HG03095 (cell line): Measurements from ENCODE around the gene HORMAD2.

ENCODE experiments used
- ATAC-seq: cut with Tn5 transposase; IDR thresholded peaks from one replicate; pipeline ENCODE4 v1.9.1; 2021; ENCODE audit warnings: moderate library complexity; ENCODE audit not compliant: unreplicated experiment

The HORMAD2 gene, protein sequence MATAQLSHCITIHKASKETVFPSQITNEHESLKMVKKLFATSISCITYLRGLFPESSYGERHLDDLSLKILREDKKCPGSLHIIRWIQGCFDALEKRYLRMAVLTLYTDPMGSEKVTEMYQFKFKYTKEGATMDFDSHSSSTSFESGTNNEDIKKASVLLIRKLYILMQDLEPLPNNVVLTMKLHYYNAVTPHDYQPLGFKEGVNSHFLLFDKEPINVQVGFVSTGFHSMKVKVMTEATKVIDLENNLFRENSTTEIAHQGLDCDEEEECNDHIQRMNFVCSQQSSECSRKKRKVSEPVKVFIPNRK

DNA sequence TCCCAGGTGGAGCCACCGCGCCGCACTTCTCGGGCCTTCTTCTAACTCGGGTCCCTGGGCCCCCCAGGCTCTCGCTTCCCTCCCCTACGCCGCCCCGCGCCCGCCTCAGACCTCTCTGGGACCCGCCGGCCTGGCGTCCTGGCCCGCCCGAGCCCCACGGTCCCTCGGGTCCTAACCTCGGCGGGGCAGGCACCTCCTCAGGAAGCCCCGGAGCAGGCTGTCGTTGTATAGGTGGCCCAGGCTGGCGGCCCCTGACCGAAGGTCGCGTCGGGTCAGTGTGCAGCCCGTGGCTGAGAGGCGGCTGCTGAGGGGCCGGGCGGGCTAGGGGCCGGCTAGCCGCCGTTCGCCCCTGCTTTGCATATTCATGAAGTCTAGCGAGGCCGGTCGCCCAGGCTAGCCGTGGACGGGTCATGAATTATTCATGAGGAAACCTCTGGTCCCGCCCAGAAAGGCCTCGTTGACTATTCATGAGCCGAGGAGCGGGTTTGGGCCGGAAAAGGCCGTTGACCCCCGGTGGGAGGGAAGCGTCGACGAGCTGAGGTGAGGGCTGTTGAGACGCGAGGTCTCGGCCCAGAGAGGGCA, at the start of gene HORMAD2:
Gene HORMAD2, plus strand, starts transcription at position 513 of the 582 bp plus-strand sequence. CDS start 13,489 bp downstream, outside the sequence.
- no peak for ATAC-seq

DNA sequence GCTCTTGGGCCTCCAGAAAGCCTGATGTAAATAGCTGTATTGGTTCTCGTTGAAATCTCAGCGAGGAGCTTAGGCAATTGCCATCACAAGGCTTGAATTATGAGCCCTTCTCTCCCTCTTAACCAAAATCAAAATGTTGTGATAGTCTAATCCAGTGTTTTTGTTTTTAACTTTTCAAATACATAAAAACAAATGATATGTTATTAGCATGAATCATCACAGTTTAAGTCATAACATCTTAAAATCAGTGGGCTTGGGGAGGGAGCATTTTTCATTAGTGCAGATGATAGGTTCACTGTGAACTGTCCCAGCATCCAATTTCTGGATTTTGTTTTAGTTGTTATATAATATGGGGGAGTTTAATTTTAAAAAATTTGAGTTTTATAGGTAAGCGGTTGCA, 48.9 kb upstream of the HORMAD2 start:
- ATAC-seq = no peak

DNA sequence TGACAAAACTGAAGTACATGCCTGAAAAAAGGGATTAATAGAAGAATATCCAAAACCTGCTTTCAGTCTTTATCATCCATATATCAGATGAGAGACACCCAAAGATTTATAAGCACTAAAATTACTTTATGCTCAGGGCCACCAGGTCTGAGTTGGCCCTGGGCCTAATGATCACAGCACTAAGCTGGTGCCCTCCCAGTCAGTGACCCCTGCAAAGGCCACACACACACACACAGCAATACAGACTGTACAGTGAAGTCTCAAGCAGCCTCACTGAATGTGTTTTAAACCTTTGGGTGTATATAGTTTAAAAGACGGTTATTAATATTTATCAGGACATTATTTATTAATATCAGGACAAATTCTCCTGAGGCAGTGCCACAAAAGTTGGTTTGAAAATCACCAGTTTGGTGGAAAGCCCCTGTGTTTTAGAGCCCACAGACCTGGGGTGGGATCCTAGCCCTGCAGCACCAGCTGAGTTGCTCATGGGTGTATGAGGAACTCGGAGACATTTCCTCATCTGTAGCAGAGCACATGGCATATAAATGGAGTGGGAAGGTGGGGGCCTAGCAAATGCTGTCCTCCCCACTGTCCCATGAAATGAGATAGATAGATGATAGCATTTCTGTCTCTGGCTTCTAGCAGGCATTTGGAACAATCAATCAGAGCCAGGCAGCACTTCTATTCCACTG, 48.4 kb upstream of the HORMAD2 start:
- no peak for ATAC-seq

DNA sequence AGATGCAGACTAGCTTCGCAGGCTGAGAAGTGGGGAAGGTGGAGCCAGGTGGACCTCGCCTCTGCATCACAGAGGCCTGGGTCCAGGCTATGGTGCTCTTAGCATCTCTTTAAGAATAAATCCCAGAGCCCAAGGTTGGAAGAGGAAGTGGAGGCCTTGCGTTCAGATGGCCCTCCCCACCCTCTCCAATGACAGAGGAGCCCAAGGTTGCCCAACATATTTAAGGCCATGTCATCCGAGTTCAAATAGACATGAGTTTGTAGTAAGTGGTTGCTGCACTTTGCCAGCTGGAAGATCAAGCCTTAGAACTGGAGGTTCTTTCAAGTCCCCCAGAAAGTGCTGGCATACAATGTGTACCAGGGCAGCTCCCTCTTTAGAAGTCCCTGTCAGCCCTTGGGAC, 47.1 kb upstream of the HORMAD2 start:
- ATAC-seq = no peak

DNA sequence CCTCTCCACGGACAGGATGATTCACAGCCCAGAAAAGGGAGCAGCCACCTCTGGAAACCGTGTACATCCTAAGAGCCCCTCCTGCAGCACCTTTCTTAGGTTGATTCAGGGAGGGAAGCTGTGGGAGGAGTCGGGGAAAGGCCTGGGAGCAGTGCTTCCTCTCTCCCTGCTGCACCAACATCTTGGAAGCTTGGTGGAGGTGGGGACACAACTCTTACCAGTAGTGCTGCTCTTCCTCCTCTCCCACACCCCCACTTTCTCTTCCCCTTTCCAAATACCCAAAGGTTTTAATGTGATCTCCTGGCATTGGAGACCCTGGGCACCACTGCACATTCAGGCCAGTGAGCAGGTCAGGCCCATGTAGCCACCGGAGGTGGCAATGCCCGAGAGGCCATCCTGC, 46.4 kb upstream of the HORMAD2 start:
- ATAC-seq = no peak

DNA sequence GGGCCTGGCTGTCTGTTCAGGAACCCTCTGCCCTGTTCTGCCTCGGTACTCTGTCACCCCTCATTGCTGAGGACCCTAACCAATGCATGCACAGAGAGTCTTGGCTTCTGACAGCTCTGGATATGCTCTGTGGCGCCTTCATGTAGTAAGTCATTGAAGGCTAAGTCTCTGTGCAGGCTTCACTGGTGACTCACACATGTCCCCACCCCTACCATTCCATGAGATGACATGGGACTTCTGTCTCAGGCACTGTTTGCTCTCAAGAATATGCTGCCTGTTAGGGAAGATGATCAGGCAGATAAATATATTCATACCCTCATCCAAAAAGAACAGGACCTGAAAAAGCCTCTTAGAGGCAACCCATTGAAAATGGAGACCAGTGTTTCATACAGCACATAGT, 43.6 kb upstream of the HORMAD2 start:
- ATAC-seq = no peak

DNA sequence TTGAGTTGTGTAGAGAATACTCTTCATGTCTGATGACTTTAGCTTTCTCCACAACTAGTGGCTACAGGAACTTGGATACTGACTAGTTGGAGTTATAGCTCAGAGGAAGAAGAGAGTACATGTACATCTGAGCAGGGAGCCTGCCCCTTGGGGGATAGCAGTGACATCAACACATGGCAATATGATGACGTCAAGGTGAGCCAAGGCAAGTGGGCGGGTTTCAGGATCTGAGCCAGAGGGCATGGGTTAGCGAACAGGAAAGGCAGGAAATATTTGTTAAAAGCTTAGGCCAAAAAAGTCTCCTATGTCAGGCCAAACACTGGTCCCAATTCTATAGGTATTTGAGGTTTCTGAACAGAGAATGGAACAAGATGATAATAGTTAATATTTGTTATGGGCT, 42.0 kb upstream of the HORMAD2 start:
- no peak for ATAC-seq

DNA sequence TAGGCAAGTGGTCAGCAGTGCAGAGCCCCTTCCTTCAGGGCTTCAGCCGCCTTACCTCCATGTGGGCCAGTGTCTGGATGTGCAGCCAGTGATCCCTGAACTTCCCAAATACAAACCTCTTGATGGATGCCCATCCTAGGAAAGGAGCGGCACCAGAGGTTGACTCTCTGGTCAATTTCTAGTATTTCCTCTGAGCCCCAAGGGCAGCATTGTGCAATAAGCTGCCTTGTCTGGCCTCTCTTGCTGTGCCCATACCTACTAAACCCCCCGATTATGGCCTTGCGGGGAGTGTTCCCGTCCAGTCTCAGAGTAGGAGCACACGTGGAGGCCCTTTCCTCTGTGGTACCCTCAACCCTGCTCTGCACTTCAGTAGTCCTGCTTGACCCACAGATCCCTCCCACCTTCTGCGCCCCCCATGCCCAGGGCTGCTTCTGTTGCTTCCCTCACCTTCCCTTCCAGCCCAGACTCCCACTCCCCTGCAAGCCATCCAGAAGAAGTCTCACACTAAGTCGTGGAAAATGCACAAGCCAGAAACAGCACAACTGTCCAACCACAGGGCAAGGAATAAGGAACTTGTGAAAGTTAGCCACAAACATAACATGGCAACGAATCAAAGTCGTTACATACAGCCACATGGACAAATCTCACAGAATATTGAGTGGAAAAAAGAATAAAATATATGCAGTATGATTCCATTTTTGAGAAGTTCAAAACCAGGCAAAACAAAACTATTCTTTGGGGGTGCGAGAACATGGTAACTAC, 39.6 kb upstream of the HORMAD2 start:
- no peak for ATAC-seq

DNA sequence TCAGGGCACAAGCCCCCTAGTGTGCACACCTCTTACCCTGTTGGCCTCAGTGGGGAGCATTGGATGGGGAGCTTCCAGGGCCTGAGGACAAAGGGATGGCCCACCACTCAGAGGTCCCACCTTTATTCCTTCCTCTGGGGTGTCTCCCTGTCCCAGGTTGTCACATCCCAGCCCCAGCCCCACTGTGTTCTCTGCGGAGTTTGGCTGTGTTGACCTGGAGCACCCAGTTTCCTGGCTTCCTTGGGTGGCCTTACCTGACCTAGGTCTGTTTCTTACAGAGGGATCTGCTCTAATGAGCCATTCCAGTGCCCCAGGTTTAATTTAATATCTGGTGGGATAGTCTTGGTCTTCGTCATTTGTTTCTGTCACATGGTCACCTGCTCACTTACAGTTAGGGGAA, 38.8 kb upstream of the HORMAD2 start:
- ATAC-seq = no peak

DNA sequence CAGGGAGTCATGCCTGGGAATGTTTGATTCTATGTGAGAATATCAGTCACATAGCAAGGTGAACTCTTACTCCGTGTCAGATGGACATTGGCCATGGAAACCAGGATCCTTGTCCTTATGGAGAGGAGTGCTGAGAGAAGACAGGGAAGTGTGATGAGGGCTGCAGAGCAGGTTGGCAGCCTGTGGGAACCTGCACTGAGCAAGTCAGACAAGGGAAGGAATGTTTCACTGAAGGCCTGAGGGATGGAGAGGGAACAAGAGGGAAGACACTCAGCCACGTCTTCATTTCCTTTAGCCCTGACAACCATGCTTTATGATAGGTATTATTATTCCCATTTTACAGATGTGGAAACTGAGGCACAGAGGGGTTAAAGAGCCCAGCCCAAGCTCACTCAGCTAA, 38.4 kb upstream of the HORMAD2 start:
- no peak for ATAC-seq

DNA sequence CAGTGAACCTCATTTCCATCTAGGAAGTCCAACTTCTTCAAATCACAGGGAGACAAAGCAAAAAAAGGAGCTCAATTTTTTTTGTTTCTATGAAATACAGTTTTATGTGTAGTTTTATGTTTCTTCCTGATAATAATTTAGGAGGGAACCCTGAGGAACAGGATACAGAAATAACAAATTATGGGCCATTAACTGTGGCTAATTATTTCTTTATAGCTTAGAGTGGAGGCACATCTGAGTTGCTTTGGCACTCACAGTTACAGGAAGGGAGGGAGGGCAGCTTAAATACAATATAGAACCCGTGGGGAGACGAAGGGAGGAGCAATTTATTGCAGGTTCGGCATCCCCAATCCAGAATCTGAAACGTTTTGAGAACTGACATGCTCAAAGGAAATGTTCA, 37.1 kb upstream of the HORMAD2 start:
- no peak for ATAC-seq

DNA sequence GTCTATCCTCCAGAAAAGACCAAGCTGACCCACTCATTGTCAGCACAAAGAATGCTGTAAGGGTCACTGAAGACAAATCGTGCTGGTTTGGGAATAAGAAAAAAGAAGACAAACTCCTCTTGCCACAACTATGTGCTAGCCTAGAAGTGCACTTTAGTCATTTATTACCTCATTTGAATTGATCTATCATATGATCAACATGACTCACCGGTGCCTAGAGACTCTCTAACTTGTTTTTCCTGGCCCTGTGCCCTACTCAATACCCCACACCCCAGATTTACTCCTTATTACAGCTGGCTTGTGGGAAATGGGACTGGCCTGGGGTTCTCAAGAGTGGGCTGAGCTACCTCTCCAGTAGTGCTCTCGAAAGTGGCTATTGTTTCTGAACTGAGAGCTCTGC, 35.9 kb upstream of the HORMAD2 start:
- ATAC-seq = no peak

DNA sequence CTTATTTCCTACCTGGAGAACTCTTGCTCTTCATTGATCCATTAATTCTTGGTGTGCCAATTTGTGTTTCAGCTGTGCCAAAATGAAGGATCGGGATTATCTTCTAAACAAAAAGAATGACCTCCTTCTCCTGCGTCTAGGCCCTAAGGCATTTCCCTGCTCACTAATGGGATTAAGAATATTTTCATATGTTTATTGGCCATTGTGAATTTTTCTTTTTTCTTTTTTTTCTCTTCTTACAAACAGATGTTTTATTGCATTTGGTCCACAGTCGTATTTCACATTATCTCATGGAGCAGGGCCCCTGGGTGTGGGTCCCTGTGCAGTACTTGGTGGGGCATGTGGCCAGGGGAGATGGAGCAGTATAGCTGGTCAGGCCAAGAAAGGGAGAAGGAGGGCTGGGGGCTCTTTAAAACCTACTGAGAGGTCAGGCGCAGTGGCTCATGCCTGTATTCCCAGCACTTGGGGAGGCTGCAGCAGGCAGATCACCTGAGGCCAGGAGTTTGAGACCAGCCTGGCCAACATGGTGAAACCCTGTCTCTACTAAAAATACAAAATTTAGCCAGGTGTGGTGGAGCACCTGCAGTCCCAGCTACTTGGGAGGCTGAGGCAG, 35.3 kb upstream of the HORMAD2 start:
- no peak for ATAC-seq

DNA sequence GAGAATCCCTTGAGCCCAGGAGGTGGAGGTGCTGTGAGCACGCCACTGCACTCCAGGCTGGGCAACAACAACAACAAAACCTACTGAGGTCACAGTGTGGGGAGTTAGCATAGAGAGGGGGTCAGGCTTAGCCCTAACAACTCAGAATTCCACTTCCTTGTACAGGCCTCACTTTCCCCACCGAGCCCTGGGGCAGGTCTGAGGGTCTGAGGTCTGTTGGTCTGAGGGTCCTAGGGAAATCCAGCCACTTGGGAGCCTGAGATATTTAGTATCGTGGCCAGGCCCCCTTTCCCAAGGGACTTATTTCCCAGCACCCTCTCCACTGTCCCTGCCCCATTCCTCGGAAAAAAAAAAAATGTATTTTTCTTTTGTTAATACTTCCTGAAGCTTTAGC, 34.8 kb upstream of the HORMAD2 start:
- no peak for ATAC-seq

DNA sequence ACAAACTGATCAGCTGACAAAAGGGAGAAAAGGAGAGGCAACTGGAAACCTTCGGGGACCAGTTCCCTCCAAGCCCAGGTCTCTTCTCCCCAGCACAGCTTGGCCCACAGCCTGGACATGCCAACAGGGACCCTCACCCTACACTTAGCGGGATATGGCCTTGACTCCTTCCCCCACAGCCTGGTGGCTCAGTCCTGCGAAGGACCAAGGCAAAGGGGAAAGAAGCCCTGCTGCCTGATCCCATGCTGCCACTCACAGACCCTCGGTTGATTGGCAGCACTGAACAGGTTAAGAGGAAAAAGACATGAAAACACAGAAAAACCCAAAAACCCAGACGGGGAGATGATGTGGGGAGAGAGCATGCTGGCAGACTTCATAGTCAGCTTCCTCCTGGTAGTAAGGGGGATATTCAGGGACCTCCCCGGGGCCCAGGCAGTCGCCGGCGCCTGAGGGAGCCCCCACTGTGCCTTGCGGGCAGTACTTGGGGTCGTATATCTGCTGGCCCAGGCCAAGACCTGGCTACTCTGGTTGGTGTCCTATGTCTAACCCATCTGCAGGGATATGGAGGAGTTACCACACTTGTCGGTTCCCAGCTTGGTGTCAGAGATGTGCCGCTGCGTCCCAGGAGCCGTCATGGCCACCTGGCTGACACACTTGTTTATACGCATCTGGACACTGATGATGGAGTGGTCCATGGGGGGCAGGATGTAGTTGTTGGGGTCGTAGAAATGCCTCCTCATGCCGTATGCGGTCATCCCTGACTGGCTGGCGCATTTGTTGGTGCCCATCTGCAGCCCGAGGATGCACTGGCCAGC, 34.2 kb upstream of the HORMAD2 start:
- no peak for ATAC-seq

DNA sequence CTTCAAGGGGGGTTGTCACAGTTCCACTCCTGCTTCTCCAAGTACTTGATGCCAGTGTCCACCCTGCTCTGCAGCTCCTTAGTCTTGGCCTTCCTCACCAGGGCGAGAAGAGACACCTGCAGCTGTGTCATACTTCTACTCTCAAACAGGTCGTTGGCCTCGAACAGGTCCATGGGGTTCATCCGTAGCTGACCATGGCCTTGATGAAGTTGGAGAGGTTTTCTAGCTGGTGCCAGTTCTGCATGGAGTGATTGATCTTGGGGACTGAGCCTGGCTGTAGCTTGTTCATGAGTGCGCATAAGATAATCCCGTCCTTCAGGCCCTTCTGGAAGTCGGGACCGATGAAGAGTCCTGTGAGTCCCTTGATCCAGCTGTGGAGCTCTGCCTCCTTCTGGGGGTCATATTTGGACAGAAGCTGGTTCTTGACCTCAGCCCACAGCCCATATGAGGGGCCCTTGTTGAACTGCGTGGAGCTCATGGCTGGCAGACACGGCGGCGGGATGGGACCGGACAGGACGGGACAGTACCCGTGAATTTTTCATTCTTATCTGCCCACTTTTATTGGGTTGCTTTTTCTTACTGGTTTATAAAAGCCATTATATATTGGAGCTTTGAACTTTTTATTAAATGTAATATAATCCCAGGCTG, 33.4 kb upstream of the HORMAD2 start:
- no peak for ATAC-seq

DNA sequence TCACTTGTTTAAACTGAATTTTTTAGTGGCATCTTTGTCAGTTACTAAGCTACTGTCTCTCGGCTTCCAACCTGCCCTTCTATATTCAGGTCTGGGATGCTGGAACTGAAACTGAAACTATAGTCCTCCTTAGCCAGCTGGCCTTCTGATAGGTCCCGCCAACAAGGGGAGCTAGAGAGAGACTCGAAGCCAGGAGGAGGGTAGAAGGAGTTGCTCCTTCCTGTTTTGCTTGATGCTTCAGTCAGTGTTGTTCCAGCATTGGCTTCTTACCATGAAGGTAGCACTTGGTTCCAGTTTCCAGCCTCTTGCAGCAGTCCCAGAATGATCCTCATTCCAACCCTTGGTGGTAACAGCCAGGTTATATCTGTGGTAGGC, 32.9 kb upstream of the HORMAD2 start:
- ATAC-seq = no peak

DNA sequence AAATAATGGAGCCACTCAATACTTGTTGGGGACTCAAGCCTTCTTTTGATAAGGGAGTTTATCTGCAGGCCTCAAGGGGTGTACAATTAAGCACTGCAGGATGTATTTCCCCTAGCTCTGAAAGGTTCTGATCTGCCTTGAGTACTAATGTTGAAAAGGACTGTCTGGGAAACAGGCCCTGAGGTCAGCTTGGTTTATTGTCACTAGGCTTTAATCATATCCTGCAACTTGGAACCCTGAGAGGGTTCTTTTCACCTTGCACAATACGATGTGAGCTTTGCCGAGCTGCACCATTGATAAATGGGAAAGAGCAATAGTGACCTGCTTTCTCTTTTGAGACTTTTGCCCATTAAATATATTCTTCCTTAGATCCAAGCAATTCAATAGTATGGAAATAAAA, 31.6 kb upstream of the HORMAD2 start:
- no peak for ATAC-seq

DNA sequence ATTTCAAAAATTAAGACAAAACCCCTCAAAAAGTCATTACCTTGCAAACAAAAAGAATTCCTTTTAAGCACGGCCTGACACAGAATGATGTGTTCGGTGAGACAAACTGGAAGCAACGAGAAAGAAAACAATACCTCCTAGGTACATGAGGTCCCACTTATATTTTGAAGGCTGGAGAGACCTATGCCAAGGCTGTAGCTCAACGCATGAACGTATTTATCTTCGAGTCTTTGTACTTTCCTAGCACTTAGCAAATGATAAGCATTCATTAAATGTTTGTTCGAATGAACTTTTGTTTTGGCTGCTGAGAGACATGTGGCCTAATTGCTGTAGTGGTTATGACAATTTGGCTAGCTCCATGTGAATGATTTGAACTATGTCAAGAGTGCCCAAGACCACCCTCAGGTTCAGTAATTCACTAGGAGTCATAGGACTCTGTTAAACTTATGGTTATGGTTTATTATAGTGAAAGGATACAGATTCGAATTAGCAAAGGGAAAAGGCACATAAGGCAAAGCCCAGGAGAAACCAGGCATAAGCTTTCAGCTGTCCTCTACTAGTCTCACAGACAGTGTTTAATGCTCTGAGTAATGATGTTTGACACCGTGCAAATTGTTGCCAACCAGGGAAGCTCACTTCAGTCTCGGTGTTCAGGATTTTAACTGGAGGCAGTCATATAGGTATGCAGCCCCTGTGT, 26.0 kb upstream of the HORMAD2 start:
- ATAC-seq = no peak

DNA sequence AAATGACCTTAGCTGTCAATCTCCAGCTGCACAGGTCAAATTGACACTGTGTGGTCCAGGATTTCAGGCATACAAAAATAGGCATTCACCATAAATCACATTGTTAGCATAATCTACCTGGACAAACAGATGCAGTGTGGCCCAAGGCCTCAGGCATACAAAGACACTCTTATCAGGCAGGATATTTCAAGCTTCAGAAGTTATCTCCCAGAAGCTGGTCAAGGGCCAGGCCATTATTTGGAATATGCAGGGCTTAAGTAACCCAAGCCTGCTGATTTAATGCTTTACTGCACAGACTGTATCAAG, 25.5 kb upstream of the HORMAD2 start:
- ATAC-seq = no peak
